ENCODE measurements around the gene DDR1. TPM values are rescaled to one million over a fixed set of nuclear protein-coding genes. Genes with fewer than 3 reads are reported as not detected.
"Not testable (repeated sequence)": the region's sequence is repeated elsewhere in the genome, so short reads cannot be mapped to it uniquely, and the experiment has no call there.

DDR1 gene
- total RNA-seq, 4 donors from 2014 or later, result 149 to 322 (median 230) TPM

DNA sequence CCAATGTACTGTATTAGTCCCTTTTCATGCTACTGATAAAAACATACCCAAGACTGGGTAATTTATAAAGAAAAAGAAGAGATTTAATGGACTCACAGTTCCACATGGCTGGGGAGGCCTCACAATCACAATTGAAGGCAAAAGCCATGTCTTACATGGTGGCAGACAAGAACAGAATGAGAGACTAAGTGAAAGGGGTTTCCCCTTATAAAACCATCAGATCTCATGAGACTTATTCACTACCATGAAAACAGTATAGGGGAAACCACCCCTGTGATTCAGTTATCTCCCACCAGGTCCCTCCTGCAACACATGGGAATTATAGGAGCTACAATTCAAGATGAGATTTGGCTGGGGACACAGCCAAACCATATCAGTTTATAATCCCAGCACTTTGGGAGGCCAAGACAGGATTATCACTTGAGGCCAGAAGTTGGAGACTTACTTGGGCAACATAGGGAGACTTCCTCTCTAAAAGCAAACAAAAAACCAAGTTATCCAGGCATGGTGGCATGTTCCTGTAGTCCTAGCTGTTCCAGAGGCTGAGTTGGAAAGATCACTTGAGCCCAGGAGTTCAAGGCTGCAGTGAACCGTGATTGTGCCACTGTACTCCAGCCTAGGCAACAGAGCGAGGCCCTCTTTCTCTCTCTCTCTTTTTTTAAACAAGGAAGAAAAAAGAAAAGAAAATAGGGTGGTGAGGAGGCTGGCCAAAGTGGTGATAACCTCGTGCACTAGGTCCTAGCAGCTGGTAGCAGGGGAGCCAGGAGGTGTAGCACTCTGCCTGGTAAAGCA, 22.9 kb upstream of the DDR1 start:
- Histone ChIP-seq H3K36me3 (no peaks in the 10 kb centered on the region), H3K9me3 (no peaks in the 10 kb centered on the region), H3K4me3 (no peak overlapping the region), H3K27ac (no peak overlapping the region), H3K4me1 (peaks cover 0 to under 1% (median 0%) of the 10 kb centered on the region in 4 donors), H3K27me3 (no peaks in the 10 kb centered on the region)
- no peak for DNase-seq
- TF ChIP-seq CTCF (IDR thresholded peaks at IDR 0.05) (no peak), POLR2A (IDR thresholded peaks at IDR 0.05) (no peak), POLR2AphosphoS5 (IDR thresholded peaks at IDR 0.05) (no peak), EP300 (IDR thresholded peaks at IDR 0.05; ENCODE audit: low read depth) (no peak)
- in situ Hi-C loops (cut with MboI; ENCODE audit: low pct_ligation_motif_present in 1 of 4, low pct_unique_long_range_greater_than_20kb in 1 of 4, low sequenced_read_pairs in 3 of 4), result no loop called here
- WGBS, 2 donors (ENCODE audit: low coverage in 1 of 2), result 75% methylated on average over 3 of the region's 3 CpGs; no CpG with 5 or more reads in 1 of the 2 donors
- intact Hi-C loops (cut with DNase I; ENCODE audit: low total_unique reads), result no loop called here

DNA sequence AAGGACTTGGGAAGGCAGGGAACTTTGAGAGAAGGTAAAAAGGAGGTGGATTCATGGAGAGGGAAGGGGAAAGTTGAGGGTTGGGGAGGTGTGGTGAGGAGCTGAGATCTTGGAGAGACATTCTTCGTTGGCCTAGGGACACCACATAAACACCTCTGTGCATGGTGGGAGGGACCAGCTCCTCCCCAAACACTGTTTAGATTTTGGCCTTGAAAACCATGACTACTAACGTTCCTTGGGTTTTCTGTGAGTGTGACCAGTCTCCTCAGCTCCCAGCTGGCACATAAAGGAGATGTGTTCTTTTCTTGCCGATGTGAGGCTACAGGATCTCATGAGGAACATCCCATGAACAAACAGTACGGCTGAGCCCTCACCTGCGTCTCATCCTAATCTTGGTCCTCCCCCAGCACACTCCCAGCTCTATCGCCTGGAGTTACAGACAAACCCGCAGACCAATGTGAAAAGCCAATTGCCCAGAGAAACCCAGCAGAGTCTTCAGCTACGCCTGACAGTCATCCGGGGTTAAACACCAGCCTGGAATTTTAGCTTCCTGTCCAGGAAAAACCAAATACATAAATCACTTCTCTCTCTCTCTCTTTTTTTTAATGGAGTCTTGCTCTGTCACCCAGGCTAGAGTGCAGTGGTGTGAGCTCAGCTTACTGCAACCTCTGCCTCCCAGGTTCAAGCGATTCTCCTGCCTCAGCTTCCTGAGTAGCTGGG, 22.0 kb upstream of the DDR1 start:
- Histone ChIP-seq H3K9me3 (no peaks in the 10 kb centered on the region), H3K4me1 (no peaks in the 10 kb centered on the region), H3K27me3 (no peaks in the 10 kb centered on the region), H3K36me3 (no peaks in the 10 kb centered on the region), H3K4me3 (no peak overlapping the region), H3K27ac (no peak overlapping the region)
- WGBS, 2 donors (ENCODE audit: low coverage in 1 of 2), result 67 to 72% methylated on average over 2 to 10 of the region's 10 CpGs
- intact Hi-C loops (cut with DNase I; ENCODE audit: low total_unique reads) (no loop called here), in situ Hi-C loops (cut with MboI; ENCODE audit: low pct_ligation_motif_present in 1 of 4, low pct_unique_long_range_greater_than_20kb in 1 of 4, low sequenced_read_pairs in 3 of 4) (no loop called here)
- no peak for DNase-seq
- TF ChIP-seq EP300 (IDR thresholded peaks at IDR 0.05; ENCODE audit: low read depth) (no peak), POLR2AphosphoS5 (IDR thresholded peaks at IDR 0.05) (no peak), CTCF (IDR thresholded peaks at IDR 0.05) (no peak), POLR2A (IDR thresholded peaks at IDR 0.05) (no peak)

GRCh38 chr6:30864325-30864724, 20.0 kb upstream of the DDR1 start:
- H3K4me1 ChIP-seq, result no peaks in the 10 kb centered on the region
- WGBS, 2 donors (ENCODE audit: low coverage in 1 of 2), result 87% methylated on average over 4 of the region's 4 CpGs; no CpG with 5 or more reads in 1 of the 2 donors
- no peak for TF ChIP-seq POLR2AphosphoS5 (IDR thresholded peaks at IDR 0.05)
- no peak for TF ChIP-seq CTCF (IDR thresholded peaks at IDR 0.05)
- H3K9me3 ChIP-seq, result peaks cover 0 to 2% of the 10 kb centered on the region in 2 donors
- no peaks in the 10 kb centered on the region for H3K27me3 ChIP-seq
- no peaks in the 10 kb centered on the region for H3K36me3 ChIP-seq
- no peak overlapping the region for H3K4me3 ChIP-seq
- no peak for DNase-seq
- intact Hi-C loops (cut with DNase I; ENCODE audit: low total_unique reads), result no loop called here
- in situ Hi-C loops (cut with MboI; ENCODE audit: low pct_ligation_motif_present in 1 of 4, low pct_unique_long_range_greater_than_20kb in 1 of 4, low sequenced_read_pairs in 3 of 4), result no loop called here
- no peak overlapping the region for H3K27ac ChIP-seq

- WGBS, 2 donors (ENCODE audit: low coverage in 1 of 2), result 86 to 87% methylated on average over 6 to 12 of the region's 12 CpGs
- H3K27ac ChIP-seq; in situ Hi-C loops (cut with MboI; ENCODE audit: low pct_ligation_motif_present in 1 of 4, low pct_unique_long_range_greater_than_20kb in 1 of 4, low sequenced_read_pairs in 3 of 4); DNase-seq; H3K4me3 ChIP-seq; intact Hi-C loops (cut with DNase I; ENCODE audit: low total_unique reads); H3K27me3 ChIP-seq; H3K36me3 ChIP-seq; H3K4me1 ChIP-seq: not testable (repeated sequence)
- H3K9me3 ChIP-seq, result peaks cover 14 to 18% of the 10 kb centered on the region in 2 donors
Observed at GRCh38 chr6:30869241-30869749, 15.0 kb upstream of the DDR1 start.
